Neural cell (in vitro differentiated cells): ENCODE measurements around the gene PRDM4. TPM values are rescaled to one million over a fixed set of nuclear protein-coding genes. Genes with fewer than 3 reads are reported as not detected.

Source experiments
- H2AFZ ChIP-seq: fragments of 200-600, 300-800 bp; sonication (generic), shearing (Covaris generic); 2 replicates; pipeline ENCODE4 v1.6.0; 2014; ENCODE audit warnings: low read depth, mild to moderate bottlenecking, antibody characterized with exemption, low read length, moderate library complexity
- H3F3A ChIP-seq: fragments of 200-600 bp; shearing (Covaris generic); 2 replicates; pipeline ENCODE4 v1.6.1; 2016; ENCODE audit warnings: mild to moderate bottlenecking, moderate library complexity, mixed read lengths, antibody characterized with exemption, low read length; ENCODE audit not compliant: insufficient read depth, poor library complexity, severe bottlenecking
- H3K27ac ChIP-seq: fragments of 200-600, 300-800 bp; sonication (generic), shearing (Covaris generic); 2 replicates; pipeline ENCODE4 v1.5.1; 2014; ENCODE audit warnings: mild to moderate bottlenecking, low read length, moderate library complexity
- H3K27me3 ChIP-seq: fragments of 300-800, 200-600 bp; sonication (generic), shearing (Covaris generic); 2 replicates; pipeline ENCODE4 v1.6.0; 2014; ENCODE audit warnings: mild to moderate bottlenecking, low read depth, low read length, moderate library complexity; ENCODE audit not compliant: insufficient read depth
- H3K36me3 ChIP-seq: fragments of 300-800, 200-600 bp; sonication (generic), shearing (Covaris generic); 2 replicates; pipeline ENCODE4 v1.5.1; 2014; ENCODE audit warnings: mild to moderate bottlenecking, antibody characterized with exemption, low read length, moderate library complexity; ENCODE audit not compliant: insufficient read depth
- H3K4me2 ChIP-seq: fragments of 300-800, 200-600 bp; sonication (generic), shearing (Covaris generic); 2 replicates; pipeline ENCODE4 v1.6.0; 2014; ENCODE audit warnings: mild to moderate bottlenecking, low read length
- H3K4me3 ChIP-seq: fragments of 300-800, 200-600 bp; sonication (generic), shearing (Covaris generic); 2 replicates; pipeline ENCODE4 v1.5.1; 2014; ENCODE audit warnings: mild to moderate bottlenecking, low read length, moderate library complexity
- H3K79me2 ChIP-seq: fragments of 200-600 bp; shearing (Covaris generic); replicated peaks from 2 replicates; pipeline ENCODE4 v1.6.0; 2014; ENCODE audit warnings: mild to moderate bottlenecking, low read length, moderate library complexity; ENCODE audit not compliant: insufficient read depth
- H3K9ac ChIP-seq: fragments of 300-800, 200-600 bp; sonication (generic), shearing (Covaris generic); 2 replicates; pipeline ENCODE4 v1.6.1; 2016; ENCODE audit warnings: mild to moderate bottlenecking, low read length, mixed read lengths
- H3K9me2 ChIP-seq: fragments of 200-600 bp; shearing (Covaris generic); 2 replicates; pipeline ENCODE4 v1.6.1; 2016; ENCODE audit warnings: mild to moderate bottlenecking, low read length, mixed read lengths; ENCODE audit not compliant: insufficient read depth
- H3K9me3 ChIP-seq: fragments of 200-600, 300-800 bp; sonication (generic), shearing (Covaris generic); 2 replicates; pipeline ENCODE4 v1.6.1; 2016; ENCODE audit warnings: mild to moderate bottlenecking, mixed run types, low read length, moderate library complexity, mixed read lengths
- H4K20me1 ChIP-seq: fragments of 200-600 bp; shearing (Covaris generic); 2 replicates; pipeline ENCODE4 v1.6.1; 2016; ENCODE audit warnings: mild to moderate bottlenecking, mixed run types; ENCODE audit not compliant: insufficient read depth
- CTCF ChIP-seq: fragments of 450-650 bp; IDR thresholded peaks from 2 replicates; pipeline ENCODE4 v1.5.1; 2014; ENCODE audit warnings: antibody characterized with exemption, mild to moderate bottlenecking, moderate library complexity; ENCODE audit not compliant: poor library complexity, severe bottlenecking
- EP300 ChIP-seq: fragments of 450-650 bp; conservative IDR thresholded peaks from 2 replicates; pipeline ENCODE4 v1.6.1; 2014; ENCODE audit warnings: antibody characterized with exemption, mild to moderate bottlenecking, moderate library complexity; ENCODE audit not compliant: poor library complexity, severe bottlenecking
- EZH2 ChIP-seq: fragments of 200-600, 300-800 bp; shearing (Covaris generic), sonication (generic); IDR thresholded peaks from 2 replicates; pipeline ENCODE4 v1.6.1; 2014; ENCODE audit warnings: antibody characterized with exemption, low read length, borderline replicate concordance, mild to moderate bottlenecking; ENCODE audit not compliant: insufficient read depth, poor library complexity, severe bottlenecking
- MXI1 ChIP-seq: fragments of 450-650 bp; conservative IDR thresholded peaks from 2 replicates; pipeline ENCODE4 v1.6.1; 2014; ENCODE audit warnings: antibody characterized with exemption, mild to moderate bottlenecking; ENCODE audit not compliant: poor library complexity, severe bottlenecking
- POLR2AphosphoS5 ChIP-seq: IDR thresholded peaks from 2 replicates; pipeline ENCODE4 v1.6.1; 2012
- RAD21 ChIP-seq: fragments of 450-650 bp; conservative IDR thresholded peaks from 2 replicates; pipeline ENCODE4 v1.6.1; 2014; ENCODE audit warnings: antibody characterized with exemption, mild to moderate bottlenecking, moderate library complexity
- SMC3 ChIP-seq: fragments of 450-650 bp; conservative IDR thresholded peaks from 2 replicates; pipeline ENCODE4 v1.6.1; 2014; ENCODE audit warnings: antibody characterized with exemption, mild to moderate bottlenecking, moderate library complexity; ENCODE audit not compliant: poor library complexity
- TAF1 ChIP-seq: IDR thresholded peaks from 2 replicates; pipeline ENCODE4 v1.6.1; 2012; ENCODE audit warnings: low read depth
- polyA plus RNA-seq: library from polyadenylated mRNA; depleted of rRNA; stranded (reverse); fragments of >200 nt; gene quantifications from 2 replicates; pipeline ENCODE4 v1.2.3, GENCODE V29; 2014
- TF ChIP-seq, protein P1 (sequence below): IDR thresholded peaks from 2 replicates; pipeline ENCODE4 v1.6.1; 2012; ENCODE audit warnings: borderline replicate concordance

Gene PRDM4
- polyA plus RNA-seq, 1 donor from 2014 or later = 46.0 TPM

DNA sequence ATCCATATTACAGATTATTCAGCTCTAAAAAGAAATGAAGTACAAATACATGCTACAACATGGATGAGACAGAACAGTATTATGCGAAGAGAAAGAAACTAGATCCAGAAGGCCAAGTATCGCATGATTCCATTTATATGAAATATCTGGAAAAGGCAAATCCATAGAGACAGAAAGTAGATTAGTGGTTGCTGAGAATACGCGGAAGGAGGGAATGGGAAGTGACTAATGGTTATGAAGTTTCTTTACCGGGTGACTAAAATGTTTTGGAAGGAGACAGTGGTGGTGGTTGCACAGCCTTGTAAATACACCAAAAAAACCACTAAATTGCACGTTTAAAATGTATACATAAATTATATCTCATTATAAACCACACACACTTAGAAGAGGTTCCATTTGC is 12.5 kb downstream of the PRDM4 start:
- no peak for TF ChIP-seq CTCF
- TF ChIP-seq POLR2AphosphoS5 = no peak
- no peak for TF ChIP-seq RAD21
- TF ChIP-seq, protein P1, sequence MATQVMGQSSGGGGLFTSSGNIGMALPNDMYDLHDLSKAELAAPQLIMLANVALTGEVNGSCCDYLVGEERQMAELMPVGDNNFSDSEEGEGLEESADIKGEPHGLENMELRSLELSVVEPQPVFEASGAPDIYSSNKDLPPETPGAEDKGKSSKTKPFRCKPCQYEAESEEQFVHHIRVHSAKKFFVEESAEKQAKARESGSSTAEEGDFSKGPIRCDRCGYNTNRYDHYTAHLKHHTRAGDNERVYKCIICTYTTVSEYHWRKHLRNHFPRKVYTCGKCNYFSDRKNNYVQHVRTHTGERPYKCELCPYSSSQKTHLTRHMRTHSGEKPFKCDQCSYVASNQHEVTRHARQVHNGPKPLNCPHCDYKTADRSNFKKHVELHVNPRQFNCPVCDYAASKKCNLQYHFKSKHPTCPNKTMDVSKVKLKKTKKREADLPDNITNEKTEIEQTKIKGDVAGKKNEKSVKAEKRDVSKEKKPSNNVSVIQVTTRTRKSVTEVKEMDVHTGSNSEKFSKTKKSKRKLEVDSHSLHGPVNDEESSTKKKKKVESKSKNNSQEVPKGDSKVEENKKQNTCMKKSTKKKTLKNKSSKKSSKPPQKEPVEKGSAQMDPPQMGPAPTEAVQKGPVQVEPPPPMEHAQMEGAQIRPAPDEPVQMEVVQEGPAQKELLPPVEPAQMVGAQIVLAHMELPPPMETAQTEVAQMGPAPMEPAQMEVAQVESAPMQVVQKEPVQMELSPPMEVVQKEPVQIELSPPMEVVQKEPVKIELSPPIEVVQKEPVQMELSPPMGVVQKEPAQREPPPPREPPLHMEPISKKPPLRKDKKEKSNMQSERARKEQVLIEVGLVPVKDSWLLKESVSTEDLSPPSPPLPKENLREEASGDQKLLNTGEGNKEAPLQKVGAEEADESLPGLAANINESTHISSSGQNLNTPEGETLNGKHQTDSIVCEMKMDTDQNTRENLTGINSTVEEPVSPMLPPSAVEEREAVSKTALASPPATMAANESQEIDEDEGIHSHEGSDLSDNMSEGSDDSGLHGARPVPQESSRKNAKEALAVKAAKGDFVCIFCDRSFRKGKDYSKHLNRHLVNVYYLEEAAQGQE = no peak
- no peak for TF ChIP-seq EP300
- TF ChIP-seq EZH2 = no peak
- no peak for TF ChIP-seq SMC3
- TF ChIP-seq MXI1 = no peak
- TF ChIP-seq TAF1 = no peak
- H3K4me3 ChIP-seq = no peak overlapping the region
- no peaks in the 10 kb centered on the region for H3K9me3 ChIP-seq
- H3K36me3 ChIP-seq = peaks cover 16% of the 10 kb centered on the region
- H3K27me3 ChIP-seq = no peaks in the 10 kb centered on the region
- no peaks in the 10 kb centered on the region for H4K20me1 ChIP-seq
- no peaks in the 10 kb centered on the region for H3F3A ChIP-seq
- no peak overlapping the region for H3K4me2 ChIP-seq
- H3K79me2 ChIP-seq = peaks cover 17% of the 10 kb centered on the region
- no peak overlapping the region for H3K27ac ChIP-seq
- no peaks in the 10 kb centered on the region for H3K9me2 ChIP-seq
- no peak overlapping the region for H2AFZ ChIP-seq
- no peak overlapping the region for H3K9ac ChIP-seq

GRCh38 chr12:107736914-107737313 is 24.0 kb downstream of the PRDM4 start:
- H3K4me3 ChIP-seq = no peak overlapping the region
- no peaks in the 10 kb centered on the region for H3K27me3 ChIP-seq
- TF ChIP-seq RAD21 = no peak
- TF ChIP-seq POLR2AphosphoS5 = no peak
- TF ChIP-seq, protein P1 = no peak
- TF ChIP-seq EP300 = no peak
- TF ChIP-seq SMC3 = no peak
- no peak for TF ChIP-seq TAF1
- peaks cover 17% of the 10 kb centered on the region for H3K36me3 ChIP-seq
- H3K4me2 ChIP-seq = no peak overlapping the region
- no peaks in the 10 kb centered on the region for H4K20me1 ChIP-seq
- no peaks in the 10 kb centered on the region for H3F3A ChIP-seq
- no peak overlapping the region for H3K27ac ChIP-seq
- no peak overlapping the region for H2AFZ ChIP-seq
- no peak overlapping the region for H3K9ac ChIP-seq
- H3K9me2 ChIP-seq = no peaks in the 10 kb centered on the region
- H3K9me3 ChIP-seq = no peaks in the 10 kb centered on the region
- no peaks in the 10 kb centered on the region for H3K79me2 ChIP-seq
